Measurements from ENCODE around the gene ZDHHC13.

Gene ZDHHC13

GRCh38 chr11:19116971-19117759, at the start of gene ZDHHC13:
ZDHHC13 (plus strand) TSS chr11:19117168; CDS start chr11:19117250, 82 bp downstream.
- DNase-seq = peak; percentile 95

GRCh38 chr11:19071255-19071654, 45.7 kb upstream of the ZDHHC13 start:
- DNase-seq = peak; percentile 90

- DNase-seq = no peak
These were observed 44.5 kb upstream of the ZDHHC13 start for GRCh38 chr11:19072464-19072863.

GRCh38 chr11:19073454-19074415, 43.2 kb upstream of the ZDHHC13 start:
- DNase-seq = no peak

- no peak for DNase-seq
These were observed 41.3 kb upstream of the ZDHHC13 start for GRCh38 chr11:19075636-19076035.

- peak; percentile 55 for DNase-seq
These were observed 40.0 kb upstream of the ZDHHC13 start for GRCh38 chr11:19076744-19077589.

- DNase-seq = peak; percentile 47
These were observed 39.0 kb upstream of the ZDHHC13 start for GRCh38 chr11:19077965-19078364.

- peak; percentile 96 for DNase-seq
These were observed 37.1 kb upstream of the ZDHHC13 start for GRCh38 chr11:19079643-19080440.

- peak; percentile 73 for DNase-seq
These were observed 36.4 kb upstream of the ZDHHC13 start for GRCh38 chr11:19080579-19080993.

GRCh38 chr11:19083166-19083565, 33.8 kb upstream of the ZDHHC13 start:
- DNase-seq = no peak

- DNase-seq = no peak
These were observed 32.2 kb upstream of the ZDHHC13 start for GRCh38 chr11:19084661-19085315.

- peak; percentile 94 for DNase-seq
These were observed 29.3 kb upstream of the ZDHHC13 start for GRCh38 chr11:19087658-19088057.

GRCh38 chr11:19088791-19089190, 28.2 kb upstream of the ZDHHC13 start:
- DNase-seq = no peak

- no peak for DNase-seq
These were observed 27.5 kb upstream of the ZDHHC13 start for GRCh38 chr11:19089421-19089820.

- DNase-seq = no peak
These were observed 25.6 kb upstream of the ZDHHC13 start for GRCh38 chr11:19091366-19091765.

GRCh38 chr11:19092342-19092741, 24.6 kb upstream of the ZDHHC13 start:
- DNase-seq = no peak

GRCh38 chr11:19092850-19093249, 24.1 kb upstream of the ZDHHC13 start:
- no peak for DNase-seq

- peak; percentile 63 for DNase-seq
These were observed 23.0 kb upstream of the ZDHHC13 start for GRCh38 chr11:19093976-19094375.

GRCh38 chr11:19094859-19095258, 22.1 kb upstream of the ZDHHC13 start:
- no peak for DNase-seq

GRCh38 chr11:19099093-19099492, 17.9 kb upstream of the ZDHHC13 start:
- no peak for DNase-seq

- no peak for DNase-seq
These were observed 16.1 kb upstream of the ZDHHC13 start for GRCh38 chr11:19100885-19101284.
